ENCODE results near the gene C11orf68.

The C11orf68 gene

GRCh38 chr11:65942531-65942930, 23.7 kb upstream of the C11orf68 start:
- CTCF ChIA-PET, result interaction anchor here (0.7 to 1.2 kb wide), 4 partner anchors 12 to 58 kb away, joined by 3 to 4 read pairs (median 3); partner anchors contain the start of gene CCDC85B
- H3K36me3 ChIP-seq (ENCODE audit: control insufficient read depth in 2 of 2, insufficient read depth in 1 of 2, low read length in 2 of 2), result no peaks in the 10 kb centered on the region
- H3K4me1 ChIP-seq (ENCODE audit: control insufficient read depth, insufficient read depth, low read length), result no peaks in the 10 kb centered on the region
- no peaks in the 10 kb centered on the region for H3K9me3 ChIP-seq (ENCODE audit: control insufficient read depth, insufficient read depth, low read depth, low read length)
- H3K27ac ChIP-seq (ENCODE audit: extremely low read depth, low read depth, low read length), result no peak overlapping the region
- H3K4me3 ChIP-seq (ENCODE audit: low read depth, low read length), result no peak overlapping the region
- POLR2A ChIA-PET, result interaction anchor here (0.6 kb wide), 1 partner anchor 81 kb away, joined by 4 read pairs; no protein-coding TSS in a partner anchor
- no peak for TF ChIP-seq ZNF624 (tag by site-specific recombination; IDR thresholded peaks at IDR 0.05)
- TF ChIP-seq ZNF514 (tag by site-specific recombination; IDR thresholded peaks at IDR 0.05), result no peak
- TF ChIP-seq ZFP37 (tag by site-specific recombination; IDR thresholded peaks at IDR 0.05), result no peak
- TF ChIP-seq ZNF19 (tag by site-specific recombination; IDR thresholded peaks at IDR 0.05; ENCODE audit: low read depth), result no peak
- TF ChIP-seq KLF16 (tag by site-specific recombination; IDR thresholded peaks at IDR 0.05), result no peak
- TF ChIP-seq ZNF488 (tag by site-specific recombination; IDR thresholded peaks at IDR 0.05), result no peak
- TF ChIP-seq KLF9 (tag by site-specific recombination; IDR thresholded peaks at IDR 0.05; ENCODE audit: low read depth), result no peak
- TF ChIP-seq KLF7 (tag by site-specific recombination; IDR thresholded peaks at IDR 0.05; ENCODE audit: borderline replicate concordance), result no peak
- no peak for TF ChIP-seq RBAK (tag by site-specific recombination; IDR thresholded peaks at IDR 0.05)
- TF ChIP-seq SP2 (tag by site-specific recombination; IDR thresholded peaks at IDR 0.05), result no peak
- TF ChIP-seq ZNF211 (tag by site-specific recombination; IDR thresholded peaks at IDR 0.05; ENCODE audit: low read depth), result no peak
- no peak for TF ChIP-seq ELK4 (IDR thresholded peaks at IDR 0.05; ENCODE audit: borderline replicate concordance, low read depth, low read length)
- no peak for TF ChIP-seq ZSCAN30 (tag by site-specific recombination; IDR thresholded peaks at IDR 0.05)
- TF ChIP-seq GLI2 (tag by site-specific recombination; IDR thresholded peaks at IDR 0.05; ENCODE audit: borderline replicate concordance, low read depth), result no peak
- TF ChIP-seq PRDM4 (tag by site-specific recombination; IDR thresholded peaks at IDR 0.05), result no peak

GRCh38 chr11:65941720-65942310, 23.0 kb upstream of the C11orf68 start:
- ChIA-PET POLR2A (no interaction called here), CTCF (interaction anchor here (0.7 to 1.1 kb wide), 3 partner anchors 13 to 51 kb away, joined by 3 to 4 read pairs (median 3); partner anchors contain the start of gene CCDC85B)
- no peak for TF ChIP-seq ZNF37A (tag by site-specific recombination; IDR thresholded peaks at IDR 0.05)
- no peak for TF ChIP-seq SP2 (tag by site-specific recombination; IDR thresholded peaks at IDR 0.05)
- TF ChIP-seq ZNF416 (tag by site-specific recombination; IDR thresholded peaks at IDR 0.05), result no peak
- no peak for TF ChIP-seq ZNF510 (tag by site-specific recombination; IDR thresholded peaks at IDR 0.05; ENCODE audit: insufficient replicate concordance)
- no peak for TF ChIP-seq ZSCAN5A (tag by site-specific recombination; IDR thresholded peaks at IDR 0.05)
- Histone ChIP-seq H3K27ac (ENCODE audit: extremely low read depth, low read depth, low read length) (no peak overlapping the region), H3K9me3 (ENCODE audit: control insufficient read depth, insufficient read depth, low read depth, low read length) (no peaks in the 10 kb centered on the region), H3K4me3 (ENCODE audit: low read depth, low read length) (no peak overlapping the region), H3K36me3 (ENCODE audit: control insufficient read depth in 2 of 2, insufficient read depth in 1 of 2, low read length in 2 of 2) (no peaks in the 10 kb centered on the region), H3K4me1 (ENCODE audit: control insufficient read depth, insufficient read depth, low read length) (no peaks in the 10 kb centered on the region)

Measured in HEK293 (cell line).